GM06990 (cell line): ENCODE results near the gene PLA2G6.

Source experiments
- DNase-seq: peaks from one replicate; pipeline ENCODE4 v3.0.0-alpha.2; 2011; ENCODE audit not compliant: insufficient read length; ENCODE audit errors: extremely low read depth
- H3K27me3 ChIP-seq: replicated peaks from 2 replicates; pipeline ENCODE4 v1.6.0; 2011; ENCODE audit warnings: low read length; ENCODE audit not compliant: control insufficient read depth, insufficient read depth
- H3K36me3 ChIP-seq: 2 replicates; pipeline ENCODE4 v1.5.1; 2011; ENCODE audit warnings: low read length; ENCODE audit not compliant: control insufficient read depth, insufficient read depth
- H3K4me3 ChIP-seq: replicated peaks from 2 replicates; pipeline ENCODE4 v1.5.1; 2011; ENCODE audit warnings: low read depth, mild to moderate bottlenecking, control low read depth, low read length
- CTCF ChIP-seq: IDR thresholded peaks from 2 replicates; pipeline ENCODE4 v1.5.1; 2011; ENCODE audit warnings: low read length, control low read depth, mild to moderate bottlenecking, inconsistent platforms; ENCODE audit not compliant: insufficient read depth, poor library complexity, severe bottlenecking

The PLA2G6 gene

GRCh38 chr22:38196791-38197419, 15.3 kb upstream of the PLA2G6 start:
- Histone ChIP-seq H3K4me3 (no peak overlapping the region), H3K27me3 (no peaks in the 10 kb centered on the region), H3K36me3 (no peaks in the 10 kb centered on the region)
- no peak for TF ChIP-seq CTCF
- no peak for DNase-seq

- Histone ChIP-seq H3K27me3 (no peaks in the 10 kb centered on the region), H3K4me3 (no peak overlapping the region), H3K36me3 (no peaks in the 10 kb centered on the region)
- no peak for DNase-seq
- TF ChIP-seq CTCF = no peak
Measured at GRCh38 chr22:38193580-38193979, 11.9 kb upstream of the PLA2G6 start.

GRCh38 chr22:38192475-38192863, 10.8 kb upstream of the PLA2G6 start:
- Histone ChIP-seq H3K27me3 (no peaks in the 10 kb centered on the region), H3K36me3 (no peaks in the 10 kb centered on the region), H3K4me3 (no peak overlapping the region)
- no peak for DNase-seq
- TF ChIP-seq CTCF = no peak

- no peak for TF ChIP-seq CTCF
- no peak for DNase-seq
- H3K27me3 ChIP-seq = no peaks in the 10 kb centered on the region
- no peak overlapping the region for H3K4me3 ChIP-seq
- no peaks in the 10 kb centered on the region for H3K36me3 ChIP-seq
Measured at GRCh38 chr22:38191731-38192474, 10.3 kb upstream of the PLA2G6 start.

GRCh38 chr22:38191055-38191454, 9.4 kb upstream of the PLA2G6 start:
- Histone ChIP-seq H3K4me3 (no peak overlapping the region), H3K27me3 (no peaks in the 10 kb centered on the region), H3K36me3 (no peaks in the 10 kb centered on the region)
- no peak for DNase-seq
- TF ChIP-seq CTCF = no peak
